Measurements from ENCODE around the gene UBE2F. TPM values are rescaled to one million over a fixed set of nuclear protein-coding genes. Genes with fewer than 3 reads are reported as not detected.
"Not testable (repeated sequence)": the region's sequence is repeated elsewhere in the genome, so short reads cannot be mapped to it uniquely, and the experiment has no call there.

The UBE2F gene
- total and polyA plus RNA-seq, 5 experiments from 2014 or later = 33.9 to 67.3 (median 41.5) TPM

DNA sequence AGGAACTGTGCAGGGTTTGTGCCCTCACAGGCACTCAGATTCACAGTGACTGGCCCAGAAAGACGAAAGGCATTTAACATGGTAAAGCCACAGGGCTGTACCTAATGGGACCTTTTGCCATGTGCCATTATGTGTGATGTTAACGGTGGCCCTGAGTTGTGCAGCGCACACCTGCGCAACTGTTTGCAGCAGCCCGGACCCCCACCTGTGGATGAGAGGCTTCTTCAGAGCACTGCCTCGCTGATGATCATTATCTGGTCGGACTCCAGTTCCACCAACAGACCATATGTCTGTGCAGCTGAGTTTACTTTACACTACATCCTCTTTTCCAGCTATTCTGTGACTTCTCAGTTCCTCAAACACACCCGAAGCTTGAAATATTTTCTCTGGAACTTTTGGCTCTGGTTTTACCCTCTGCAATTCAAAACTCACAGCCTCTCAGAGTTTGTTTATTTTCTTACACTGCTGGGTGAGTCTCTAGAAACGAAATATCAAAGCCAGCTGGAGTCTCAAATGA is 35.6 kb upstream of the UBE2F start:
- no peak overlapping the region for H3K27ac Mint-ChIP-seq
- H3K9me3 Mint-ChIP-seq = peaks cover 0 to 6% (median 0%) of the 10 kb centered on the region in 9 donors
- no peaks in the 10 kb centered on the region for H3K36me3 Mint-ChIP-seq
- H3K27me3 Mint-ChIP-seq = peaks cover 0 to 5% (median 0%) of the 10 kb centered on the region in 5 donors
- ATAC-seq (no peak), DNase-seq (no peak)
- POLR2A ChIA-PET = no interaction called here
- no peak overlapping the region for H3K4me3 Mint-ChIP-seq
- peaks cover 0 to 6% (median 2%) of the 10 kb centered on the region in 4 donors for H3K4me1 Mint-ChIP-seq

DNA sequence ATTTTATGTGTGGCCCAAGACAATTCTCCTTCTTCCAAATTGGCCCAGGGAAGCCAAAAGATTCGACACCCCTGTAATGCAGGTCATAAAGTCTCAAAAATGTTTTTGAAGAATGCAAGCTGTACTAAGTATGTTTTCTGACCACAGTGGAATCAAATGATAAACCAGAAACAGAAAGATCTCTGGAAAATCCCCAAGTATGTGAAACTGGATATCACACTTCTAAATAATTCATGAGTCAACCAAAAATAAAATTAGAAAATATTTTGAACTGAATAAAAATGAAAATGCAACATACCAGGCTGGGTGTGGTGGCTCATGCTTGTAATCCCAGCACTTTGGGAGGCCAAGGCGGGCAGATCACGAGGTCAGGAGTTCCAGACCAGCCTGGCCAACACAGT is 34.1 kb upstream of the UBE2F start:
- POLR2A ChIA-PET = no interaction called here
- Mint-ChIP-seq H3K9me3 (peaks cover 0 to 6% (median 0%) of the 10 kb centered on the region in 9 donors), H3K27ac (no peak overlapping the region), H3K4me3 (no peak overlapping the region), H3K27me3 (peaks cover 0 to 5% (median 0%) of the 10 kb centered on the region in 5 donors), H3K36me3 (no peaks in the 10 kb centered on the region), H3K4me1 (peaks cover 0 to 3% (median under 1%) of the 10 kb centered on the region in 4 donors)
- DNase-seq (no peak), ATAC-seq (no peak)

DNA sequence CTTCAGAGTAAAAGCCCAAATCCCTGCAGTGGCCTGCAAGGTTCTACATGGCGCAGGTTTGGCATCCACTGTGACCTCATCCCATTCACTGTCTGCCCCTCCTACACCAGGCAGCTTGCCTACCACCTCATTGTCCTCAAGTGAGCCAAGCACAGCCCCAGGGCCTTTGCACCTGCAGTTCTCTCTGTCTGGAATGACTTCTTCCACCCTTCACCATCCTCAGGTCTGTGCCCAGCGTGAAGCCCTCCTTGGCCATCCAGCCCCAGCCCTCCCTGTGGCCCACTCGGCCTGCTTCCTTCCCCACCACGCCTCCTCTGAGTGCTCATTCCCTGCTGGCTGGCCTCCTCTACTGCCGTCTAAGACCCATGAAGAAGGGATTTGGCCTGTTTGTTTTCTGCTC is 32.6 kb upstream of the UBE2F start:
- POLR2A ChIA-PET = no interaction called here

DNA sequence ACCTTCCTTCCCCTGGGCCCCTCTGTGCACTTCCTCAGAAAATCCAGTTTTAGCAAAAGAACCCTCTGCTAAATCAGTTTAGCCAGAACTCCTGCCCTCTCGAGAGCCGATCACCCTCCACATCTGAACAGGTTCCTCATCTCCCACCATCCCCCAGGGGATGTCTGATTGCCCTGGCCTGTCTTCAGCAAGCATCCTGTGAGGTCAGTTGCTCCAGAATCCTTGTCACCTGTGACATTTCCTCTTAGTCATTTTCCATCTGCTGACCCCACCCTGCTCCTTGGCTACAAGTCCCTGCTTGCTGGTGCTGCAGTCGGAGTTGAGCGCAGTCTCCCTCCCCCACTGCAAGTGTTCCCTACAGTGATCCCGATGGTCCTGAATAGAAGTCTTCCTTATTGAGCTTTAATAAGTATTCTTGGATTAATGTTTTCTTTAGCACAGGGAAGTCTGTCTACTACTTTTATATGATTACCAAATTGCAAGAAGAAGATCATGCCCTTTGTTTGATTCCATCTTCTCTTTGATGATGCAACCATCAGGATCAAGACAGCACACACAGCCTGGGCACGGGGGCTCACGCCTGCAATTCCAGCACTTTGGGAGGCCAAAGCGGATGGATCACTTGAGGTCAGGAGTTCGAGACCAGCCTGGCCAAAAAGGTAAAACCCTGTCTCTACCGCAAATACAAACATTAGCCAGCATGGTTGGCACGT is 30.9 kb upstream of the UBE2F start:
- DNase-seq (no peak), ATAC-seq (no peak)
- POLR2A ChIA-PET = no interaction called here
- Mint-ChIP-seq H3K27ac (peak overlapping the region in 3 of 10 donors; percentile 28 to 66 (median 32)), H3K36me3 (peaks cover 0 to 5% (median 0%) of the 10 kb centered on the region in 3 donors), H3K9me3 (no peaks in the 10 kb centered on the region), H3K27me3 (peaks cover 0 to 5% (median 0%) of the 10 kb centered on the region in 5 donors), H3K4me3 (no peak overlapping the region), H3K4me1 (peaks cover 6 to 15% (median 14%) of the 10 kb centered on the region in 4 donors)

More for the DNA sequence above, 32.6 kb upstream of the UBE2F start:
- Mint-ChIP-seq H3K27ac (peak overlapping the region in 2 of 10 donors; percentile 38 to 71), H3K27me3 (peaks cover 0 to 5% (median 0%) of the 10 kb centered on the region in 5 donors), H3K36me3 (no peaks in the 10 kb centered on the region), H3K9me3 (peaks cover 0 to 6% (median 0%) of the 10 kb centered on the region in 9 donors), H3K4me1 (peaks cover 0 to 3% (median 1%) of the 10 kb centered on the region in 4 donors), H3K4me3 (no peak overlapping the region)
- DNase-seq (no peak), ATAC-seq (no peak)

DNA sequence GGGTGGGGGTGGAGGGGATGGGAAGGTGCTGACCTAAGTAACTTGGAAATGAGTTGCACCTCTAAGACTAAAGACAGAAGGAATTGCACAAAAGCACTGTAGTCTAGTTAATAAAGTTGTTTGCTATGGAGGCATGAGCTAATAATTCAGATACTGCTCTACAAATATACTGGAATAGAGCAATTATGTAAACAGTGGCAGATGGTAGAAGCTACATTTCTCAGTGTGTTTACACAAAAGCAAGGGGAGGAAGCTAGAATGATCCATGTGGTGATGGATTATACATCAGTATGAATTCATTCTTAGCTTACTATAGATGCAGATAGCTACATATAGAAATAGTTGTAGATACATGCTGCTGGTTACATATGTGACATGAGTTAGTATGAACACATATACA is 27.6 kb upstream of the UBE2F start:
- H3K4me3 Mint-ChIP-seq = no peak overlapping the region
- no peak for ATAC-seq
- H3K27ac Mint-ChIP-seq = peak overlapping the region in 1 of 10 donors; percentile 13

DNA sequence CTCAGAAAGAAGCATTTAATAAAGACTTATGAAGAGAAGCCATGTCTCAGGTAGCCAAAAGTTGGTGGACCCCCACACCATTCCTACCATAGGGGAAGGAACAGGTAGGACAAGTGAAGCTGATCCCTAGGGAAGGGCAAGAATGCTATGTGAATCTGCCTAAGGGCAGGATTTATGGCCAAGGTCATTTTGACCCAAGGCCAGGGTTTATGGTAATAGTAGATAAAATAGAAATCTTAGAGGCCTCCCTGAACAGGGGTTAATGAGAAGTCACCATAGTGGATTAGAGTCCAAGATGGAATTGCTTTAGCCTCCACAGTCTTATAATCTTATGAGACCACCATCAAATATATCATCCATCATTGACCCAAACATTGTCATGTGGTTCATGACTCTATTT is 26.0 kb upstream of the UBE2F start:
- POLR2A ChIA-PET = interaction anchor here (0.6 to 1.3 kb wide), 2 partner anchors 12 to 28 kb away, joined by 3 to 5 read pairs; no protein-coding TSS in a partner anchor
- ATAC-seq (no peak), DNase-seq (no peak)
- H3K9me3 Mint-ChIP-seq = peaks cover 0 to 12% (median 5%) of the 10 kb centered on the region in 9 donors
- H3K4me3 Mint-ChIP-seq = peak overlapping the region in 1 of 10 donors; percentile 7
- peak overlapping the region in 8 of 10 donors; percentile 18 to 96 (median 84) for H3K27ac Mint-ChIP-seq
- H3K4me1 Mint-ChIP-seq = peaks cover 19 to 49% (median 48%) of the 10 kb centered on the region in 4 donors
- H3K27me3 Mint-ChIP-seq = no peaks in the 10 kb centered on the region
- peaks cover 0 to 14% (median 5%) of the 10 kb centered on the region in 3 donors for H3K36me3 Mint-ChIP-seq

More for the DNA sequence above, 27.6 kb upstream of the UBE2F start:
- no peak for DNase-seq
- Mint-ChIP-seq H3K9me3 (peaks cover 0 to 4% (median 1%) of the 10 kb centered on the region in 9 donors), H3K4me1 (peaks cover 19 to 44% (median 41%) of the 10 kb centered on the region in 4 donors), H3K27me3 (no peaks in the 10 kb centered on the region), H3K36me3 (peaks cover 0 to 7% (median 5%) of the 10 kb centered on the region in 3 donors)
- POLR2A ChIA-PET = no interaction called here

DNA sequence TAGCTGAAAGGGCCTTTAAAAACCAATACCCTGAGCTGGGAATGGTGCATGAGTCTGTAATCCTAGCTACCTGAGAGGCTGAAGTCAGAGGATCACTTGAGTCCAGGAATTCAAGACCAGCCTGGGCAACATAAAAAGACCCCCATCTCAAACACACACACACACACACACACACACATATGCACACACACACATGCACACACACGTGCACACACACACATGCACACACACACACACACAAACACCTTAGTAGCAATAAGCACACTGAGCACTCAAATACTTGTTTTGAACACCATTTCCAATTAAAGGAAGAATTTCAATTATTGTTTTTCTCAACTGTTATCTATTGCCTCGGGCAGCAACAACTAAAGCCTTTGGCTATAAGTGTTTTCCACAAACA is 25.6 kb upstream of the UBE2F start:
- Mint-ChIP-seq H3K27me3 (peaks cover 0 to 2% (median 0%) of the 10 kb centered on the region in 5 donors), H3K27ac (peak overlapping the region; percentile 82 to 96 (median 88)), H3K4me3 (peak overlapping the region; percentile 45 to 81 (median 69)), H3K4me1 (peaks cover 22 to 53% (median 52%) of the 10 kb centered on the region in 4 donors), H3K36me3 (peaks cover 1 to 14% (median 5%) of the 10 kb centered on the region in 3 donors), H3K9me3 (peaks cover 0 to 16% (median 5%) of the 10 kb centered on the region in 9 donors)
- no peak for DNase-seq
- POLR2A ChIA-PET = interaction anchor here (0.6 to 1.3 kb wide), 2 partner anchors 27 to 49 kb away, joined by 3 read pairs; no protein-coding TSS in a partner anchor
- ATAC-seq = no peak

DNA sequence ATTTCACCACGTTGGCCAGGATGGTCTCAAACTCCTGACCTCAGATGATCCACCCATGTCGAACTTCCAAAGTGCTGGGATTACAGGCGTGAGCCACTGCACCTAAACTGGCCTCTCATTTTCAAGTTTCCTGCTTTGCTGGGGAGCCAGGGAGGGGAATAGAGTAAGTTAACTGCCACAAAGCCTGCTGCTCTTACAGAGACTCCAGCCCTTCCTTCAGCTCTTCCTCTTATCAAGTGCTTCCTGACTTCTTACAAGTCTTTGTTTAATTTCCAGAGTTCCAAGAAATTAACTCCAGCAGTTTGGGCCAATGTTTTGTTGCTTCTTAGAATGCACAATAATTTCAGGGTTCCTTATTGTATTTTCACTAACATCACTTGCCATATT is 24.3 kb upstream of the UBE2F start:
- Mint-ChIP-seq H3K27me3 (peaks cover 0 to 2% (median 0%) of the 10 kb centered on the region in 5 donors), H3K4me1 (peaks cover 24 to 60% (median 57%) of the 10 kb centered on the region in 4 donors), H3K4me3 (peak overlapping the region; percentile 45 to 81 (median 70)), H3K36me3 (peaks cover 3 to 17% (median 5%) of the 10 kb centered on the region in 3 donors), H3K27ac (peak overlapping the region; percentile 82 to 96 (median 88)), H3K9me3 (peaks cover 0 to 27% (median 10%) of the 10 kb centered on the region in 9 donors)
- POLR2A ChIA-PET = interaction anchor here (0.9 kb wide), 1 partner anchor 18 kb away, joined by 3 read pairs; no protein-coding TSS in a partner anchor
- ATAC-seq = no peak
- DNase-seq = no peak

DNA sequence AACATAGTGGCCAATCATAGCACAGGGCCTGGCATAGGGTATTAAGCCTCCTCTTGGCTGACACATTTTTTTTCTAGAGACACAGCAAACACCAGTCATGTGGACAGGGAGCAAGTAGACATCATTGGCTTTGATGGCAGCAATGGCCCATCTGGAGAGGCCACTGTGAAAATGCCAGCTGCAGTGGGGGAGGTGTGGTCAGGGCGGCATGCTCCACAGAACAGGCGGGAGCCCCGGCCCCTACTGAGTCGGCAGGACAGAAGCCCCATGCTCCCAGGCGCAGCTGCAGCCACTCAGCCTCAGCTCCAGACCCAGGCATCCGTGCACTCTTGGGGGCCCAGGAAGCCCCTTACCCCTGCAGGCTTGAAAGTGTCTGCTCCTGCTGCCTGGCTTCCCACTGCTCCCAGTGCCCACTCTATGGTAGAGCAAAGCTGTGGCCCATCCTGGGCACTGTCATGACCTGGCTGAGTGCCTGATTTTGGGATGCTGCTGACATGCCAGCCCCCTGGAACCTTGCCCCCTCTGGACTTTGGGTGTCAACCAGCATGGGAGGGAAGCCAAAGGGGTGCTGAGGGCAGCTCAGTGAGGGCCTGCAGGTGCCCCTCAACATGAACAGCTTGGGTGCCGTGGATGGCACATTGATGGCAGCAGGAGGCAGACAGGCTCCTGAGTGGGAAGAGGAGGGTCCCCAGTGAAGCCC is 23.3 kb upstream of the UBE2F start:
- peak overlapping the region in 7 of 10 donors; percentile 49 to 95 (median 86) for H3K27ac Mint-ChIP-seq
- H3K4me3 Mint-ChIP-seq = peak overlapping the region in 3 of 10 donors; percentile 18 to 78 (median 62)

DNA sequence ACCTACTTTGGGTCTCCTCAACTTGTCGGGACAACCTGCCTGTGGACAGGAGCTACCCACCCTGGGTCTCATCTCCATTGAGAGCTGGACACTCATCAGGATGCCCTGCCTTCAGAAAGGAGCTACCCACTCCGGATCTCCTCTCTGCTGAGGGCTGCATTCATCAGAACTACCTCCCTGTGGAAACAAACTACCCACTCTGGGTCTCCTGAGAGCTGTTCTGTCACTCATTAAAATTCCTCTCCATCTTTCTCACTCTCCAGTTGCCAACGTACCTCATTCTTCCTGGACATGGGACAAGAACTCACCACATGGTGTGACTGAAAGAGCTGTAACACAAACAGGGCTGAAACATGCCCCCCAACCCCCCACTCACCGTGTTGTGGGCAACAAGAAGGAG is 22.5 kb upstream of the UBE2F start:
- POLR2A ChIA-PET = interaction anchor here (1.1 to 1.7 kb wide), 2 partner anchors 21 to 24 kb away, joined by 3 read pairs; no protein-coding TSS in a partner anchor
- Mint-ChIP-seq H3K27ac (peak overlapping the region in 6 of 10 donors; percentile 19 to 80 (median 56)), H3K9me3 (peaks cover 0 to 27% (median 10%) of the 10 kb centered on the region in 9 donors), H3K36me3 (peaks cover 3 to 17% (median 5%) of the 10 kb centered on the region in 3 donors), H3K4me3 (peak overlapping the region in 1 of 10 donors; percentile 16), H3K4me1 (peaks cover 22 to 60% (median 56%) of the 10 kb centered on the region in 4 donors), H3K27me3 (peaks cover 0 to 2% (median 0%) of the 10 kb centered on the region in 5 donors)
- DNase-seq = no peak
- ATAC-seq = no peak

More for the DNA sequence above, 23.3 kb upstream of the UBE2F start:
- H3K36me3 Mint-ChIP-seq = peaks cover 3 to 17% (median 5%) of the 10 kb centered on the region in 3 donors
- H3K27me3 Mint-ChIP-seq = peaks cover 0 to 2% (median 0%) of the 10 kb centered on the region in 5 donors
- peaks cover 24 to 60% (median 57%) of the 10 kb centered on the region in 4 donors for H3K4me1 Mint-ChIP-seq
- no peak for ATAC-seq
- no peak for DNase-seq
- peaks cover 0 to 27% (median 10%) of the 10 kb centered on the region in 9 donors for H3K9me3 Mint-ChIP-seq
- POLR2A ChIA-PET = interaction anchor here (0.6 to 1.7 kb wide), 5 partner anchors 17 to 51 kb away, joined by 3 read pairs; no protein-coding TSS in a partner anchor

DNA sequence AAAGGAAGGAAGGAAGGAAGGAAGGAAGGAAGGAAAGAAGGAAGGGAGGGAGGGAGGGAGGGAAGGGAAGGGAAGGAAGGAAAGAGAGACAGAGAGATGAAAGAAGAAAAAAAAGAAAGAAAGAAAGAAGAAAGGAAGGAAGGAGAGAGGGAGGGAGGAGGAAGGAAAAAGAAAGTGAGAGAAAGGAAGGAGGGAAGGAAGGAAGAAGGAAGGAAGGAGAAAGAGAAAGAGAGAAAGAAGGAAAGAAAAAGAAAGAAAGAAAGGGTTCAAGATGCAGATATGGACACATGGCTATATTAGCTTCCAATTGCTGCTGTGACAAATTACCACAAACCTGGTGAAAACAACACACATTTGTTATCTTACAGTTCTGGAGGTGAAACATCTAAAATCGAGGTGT is 20.4 kb upstream of the UBE2F start:
- Mint-ChIP-seq H3K9me3 (peaks cover 0 to 27% (median 10%) of the 10 kb centered on the region in 9 donors), H3K4me3 (peak overlapping the region in 2 of 10 donors; percentile 2 to 45), H3K27ac (peak overlapping the region in 4 of 10 donors; percentile 31 to 83 (median 48)), H3K27me3 (peaks cover 0 to 2% (median 0%) of the 10 kb centered on the region in 5 donors), H3K36me3 (peaks cover 0 to 17% (median 3%) of the 10 kb centered on the region in 3 donors), H3K4me1 (peaks cover 16 to 43% (median 38%) of the 10 kb centered on the region in 4 donors)
- no peak for DNase-seq
- POLR2A ChIA-PET = no interaction called here
- ATAC-seq = no peak

DNA sequence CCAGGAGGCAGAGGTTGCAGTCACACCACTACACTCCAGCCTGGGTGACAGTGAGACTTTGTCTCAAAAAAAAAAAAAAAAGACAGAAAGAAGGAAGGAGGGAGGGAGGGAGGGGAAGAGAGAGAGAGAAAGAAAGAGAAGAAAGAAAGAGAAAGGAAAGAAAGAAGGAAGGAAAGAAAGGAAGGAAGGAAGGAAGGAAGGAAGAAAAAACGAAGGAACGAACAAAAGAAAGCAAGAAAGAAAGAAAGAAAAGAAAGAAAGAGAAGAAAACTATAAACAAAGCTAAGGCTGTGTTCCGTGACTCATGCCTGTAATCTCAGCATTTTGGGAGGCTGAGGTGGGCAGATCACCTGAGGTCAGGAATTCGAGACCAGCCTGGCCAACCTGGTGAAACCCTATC is 15.5 kb upstream of the UBE2F start:
- not testable (repeated sequence) for H3K36me3 Mint-ChIP-seq, H3K4me3 Mint-ChIP-seq, H3K27me3 Mint-ChIP-seq, DNase-seq, H3K9me3 Mint-ChIP-seq, ATAC-seq
- Mint-ChIP-seq H3K27ac (peak overlapping the region in 1 of 10 donors; percentile 31), H3K4me1 (peaks cover 1 to 10% (median 8%) of the 10 kb centered on the region in 4 donors)
- POLR2A ChIA-PET = interaction anchor here (0.7 kb wide), 1 partner anchor 11 kb away, joined by 3 read pairs; no protein-coding TSS in a partner anchor
